Endothelial cell of umbilical vein (primary cell): Measurements from ENCODE around the gene MKNK1.

ENCODE experiments used
- CTCF ChIP-seq, 2 donors: IDR thresholded peaks; 1 replicate in 1 of 2; 2 replicates in 1 of 2; pipeline ENCODE4 v1.5.1; 2011; ENCODE audit warnings: low read length in 2 of 2, mild to moderate bottlenecking in 2 of 2, moderate library complexity in 2 of 2, control low read depth in 1 of 2, inconsistent platforms in 1 of 2, low read depth in 1 of 2; ENCODE audit not compliant: insufficient read depth in 1 of 2; ENCODE audit errors: extremely low read depth in 1 of 2
- EZH2 ChIP-seq: IDR thresholded peaks from 2 replicates; pipeline ENCODE4 v1.6.1; 2012; ENCODE audit warnings: borderline replicate concordance, low read depth, mild to moderate bottlenecking, moderate library complexity, low read length, inconsistent platforms; ENCODE audit not compliant: severe bottlenecking
- GATA2 ChIP-seq: IDR thresholded peaks from 2 replicates; pipeline ENCODE4 v1.7.0; 2011; ENCODE audit warnings: low read depth, mild to moderate bottlenecking, moderate library complexity, mixed read lengths, low read length; ENCODE audit not compliant: insufficient read length, insufficient read depth
- JUN ChIP-seq: IDR thresholded peaks from 2 replicates; pipeline ENCODE4 v1.6.1; 2011; ENCODE audit warnings: borderline replicate concordance, low read depth; ENCODE audit not compliant: insufficient read length, insufficient read depth
- MAX ChIP-seq: IDR thresholded peaks from 2 replicates; pipeline ENCODE4 v1.6.1; 2011; ENCODE audit not compliant: insufficient read depth, insufficient read length
- POLR2A ChIP-seq: IDR thresholded peaks from 2 replicates; pipeline ENCODE4 v1.6.1; 2012; ENCODE audit warnings: low read depth, mild to moderate bottlenecking, control low read depth, low read length
- POLR2AphosphoS5 ChIP-seq: IDR thresholded peaks from 2 replicates; pipeline ENCODE4 v1.6.1; 2012; ENCODE audit warnings: low read depth, mild to moderate bottlenecking, control low read depth, low read length, moderate library complexity; ENCODE audit not compliant: insufficient read depth

- TF ChIP-seq CTCF (IDR thresholded peaks at IDR 0.05; ENCODE audit: extremely low read depth in 1 of 2, insufficient read depth in 1 of 2, low read depth in 1 of 2, low read length in 2 of 2) (no peak), JUN (no peak), POLR2AphosphoS5 (no peak), POLR2A (no peak), GATA2 (no peak), MAX (no peak), EZH2 (no peak)
Observed at GRCh38 chr1:46594063-46594462, 10.0 kb downstream of the MKNK1 start.
